ENCODE measurements around the gene STXBP5L.
"Not testable (repeated sequence)": the region's sequence is repeated elsewhere in the genome, so short reads cannot be mapped to it uniquely, and the experiment has no call there.

The STXBP5L gene

DNA sequence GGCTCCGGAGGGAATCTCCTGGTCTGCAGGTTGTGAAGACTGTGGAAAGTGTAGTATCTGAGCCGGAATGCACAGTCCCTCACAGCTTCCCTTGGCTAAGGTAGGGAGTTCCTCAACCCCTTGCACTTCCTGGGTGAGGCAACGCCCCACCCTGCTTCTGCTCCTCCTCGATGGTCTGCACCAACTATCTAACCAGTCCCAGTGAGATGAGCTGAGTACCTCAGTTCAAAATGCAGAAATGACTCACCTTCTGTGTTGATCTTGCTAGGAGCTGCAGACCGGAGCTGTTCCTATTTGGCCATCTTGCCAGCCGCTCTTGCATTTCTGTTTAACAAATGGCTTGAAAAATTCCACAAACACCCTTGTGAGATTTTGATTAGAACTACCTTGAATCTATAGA is 156.1 kb downstream of the STXBP5L start:
- no peak for DNase-seq

DNA sequence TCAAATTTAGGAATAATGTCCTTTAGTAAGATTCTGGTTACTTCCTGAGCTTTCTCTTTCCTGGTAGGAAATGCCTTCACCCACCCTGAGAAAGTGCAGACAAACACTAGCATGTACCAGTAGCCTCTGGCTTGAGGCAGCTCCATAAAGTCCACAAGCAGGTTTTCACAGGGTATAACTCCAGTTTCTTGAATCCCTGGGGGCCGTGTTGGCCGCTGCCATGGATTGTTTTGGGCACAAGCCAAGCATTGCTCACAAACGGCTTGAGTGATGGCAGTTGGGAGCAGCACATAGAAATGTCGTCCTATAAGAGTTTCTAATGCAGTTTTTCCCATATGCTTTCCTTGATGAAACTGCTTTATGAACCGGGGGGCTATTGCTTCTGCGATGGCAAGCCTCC is 164.1 kb downstream of the STXBP5L start:
- no peak for DNase-seq

DNA sequence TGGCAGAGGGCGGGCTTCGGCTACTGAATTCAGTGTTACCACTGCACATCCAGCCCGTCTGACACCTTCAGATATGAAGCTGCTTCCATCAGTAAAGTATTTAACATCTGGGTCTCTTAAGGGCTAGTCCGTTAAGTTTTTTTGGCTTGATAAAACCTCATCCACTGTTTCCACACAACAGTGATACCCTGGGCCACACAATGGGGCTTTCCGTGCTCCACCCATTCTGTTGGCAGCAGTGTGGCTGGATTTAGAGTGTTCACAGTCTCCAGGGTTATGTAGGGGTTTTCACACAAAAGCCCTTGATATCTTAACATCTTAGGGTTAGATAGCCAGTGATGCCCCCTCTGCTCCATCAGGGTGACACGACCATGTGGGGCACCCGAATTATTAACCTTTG is 165.0 kb downstream of the STXBP5L start:
- DNase-seq: no peak

DNA sequence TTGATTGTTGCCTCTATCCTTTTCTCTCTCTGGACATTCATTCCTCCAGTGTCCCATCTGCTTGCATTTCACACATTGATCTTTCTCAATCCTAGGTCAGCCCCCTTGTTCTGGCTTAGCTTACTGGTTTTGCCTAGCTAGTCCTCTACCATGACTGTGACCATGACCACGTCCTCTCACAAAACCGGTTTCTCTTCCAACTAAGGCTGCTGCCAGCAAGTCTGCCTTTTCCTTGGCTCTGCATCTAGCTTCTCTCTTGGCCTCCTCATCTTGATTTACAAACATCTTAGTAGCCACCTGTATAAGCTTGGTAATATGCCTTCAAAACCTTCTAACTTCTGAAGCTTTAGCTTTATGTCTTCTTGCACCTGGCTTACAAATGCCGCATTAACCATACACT is 167.2 kb downstream of the STXBP5L start:
- DNase-seq: no peak

DNA sequence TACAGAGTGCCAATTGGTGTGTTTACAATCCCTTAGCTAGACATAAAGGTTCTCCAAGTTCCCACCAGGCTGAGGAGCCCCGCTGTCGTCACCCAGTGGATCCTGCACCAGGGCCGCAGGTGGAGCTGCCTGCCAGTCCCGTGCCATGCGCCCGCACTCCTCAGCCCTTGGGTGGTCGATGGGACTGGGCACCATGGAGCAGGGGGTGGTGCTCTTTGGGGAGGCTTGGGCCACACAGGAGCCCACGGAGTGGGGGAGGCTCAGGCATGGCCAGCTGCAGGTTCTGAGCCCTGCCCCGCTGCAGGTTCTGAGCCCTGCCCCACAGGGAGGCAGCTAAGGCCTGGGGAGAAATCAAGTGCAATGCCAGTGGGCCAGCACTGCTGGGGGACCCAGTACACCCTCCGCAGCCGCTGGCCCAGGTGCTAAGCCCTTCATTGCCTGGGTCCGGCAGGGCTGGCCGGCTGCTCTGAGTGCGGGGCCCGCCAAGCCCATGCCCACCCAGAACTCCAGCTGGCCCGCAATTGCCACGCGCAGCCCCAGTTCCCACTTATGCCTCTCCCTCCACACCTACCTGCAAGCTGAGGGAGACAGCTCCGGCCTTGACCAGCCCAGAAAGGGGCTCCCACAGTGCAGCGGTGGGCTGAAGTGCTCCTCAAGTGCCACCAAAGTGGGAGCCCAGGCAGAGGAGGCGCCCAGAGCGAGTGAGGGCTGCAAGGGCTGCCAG is 170.5 kb downstream of the STXBP5L start:
- not testable (repeated sequence) for DNase-seq

DNA sequence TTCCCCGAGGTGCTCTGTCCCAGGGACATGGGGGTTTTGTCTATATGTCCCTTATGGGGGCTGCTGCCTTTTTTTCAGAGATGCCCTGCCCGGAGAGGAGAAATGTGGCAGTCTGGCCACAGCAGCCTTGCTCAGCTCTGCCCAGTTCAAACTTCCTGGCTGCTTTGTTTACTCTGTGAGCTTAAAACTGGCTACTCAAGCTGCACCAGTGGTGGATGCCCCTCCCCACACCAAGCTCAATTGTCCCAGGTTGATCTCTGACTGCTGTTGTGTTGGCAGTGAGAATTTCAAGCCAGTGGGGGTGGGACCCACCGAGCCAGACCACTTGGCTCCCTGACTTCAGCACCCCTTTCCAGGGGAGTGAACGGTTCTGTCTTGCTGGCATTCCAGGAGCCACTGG is 188.9 kb downstream of the STXBP5L start:
- DNase-seq: no peak

DNA sequence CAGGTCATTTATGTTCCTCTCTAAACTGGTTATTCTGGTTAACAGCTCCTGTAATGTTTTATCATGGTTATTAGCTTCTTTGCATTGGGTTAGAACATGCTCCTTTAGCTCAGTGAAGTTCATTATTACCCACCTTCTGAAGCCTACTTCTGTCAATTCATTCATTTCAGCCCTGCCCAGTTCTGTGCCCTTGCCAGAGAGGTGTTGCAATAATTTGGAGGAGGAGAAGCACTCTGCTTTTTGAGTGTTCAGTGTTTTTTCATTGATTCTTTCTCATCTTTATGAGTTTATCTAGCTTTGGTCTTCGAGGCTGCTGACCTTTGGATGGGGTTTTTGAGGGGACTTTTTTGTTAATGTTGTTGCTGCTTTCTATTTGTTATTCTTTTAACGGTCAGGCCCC is 203.1 kb downstream of the STXBP5L start:
- DNase-seq: not testable (repeated sequence)

DNA sequence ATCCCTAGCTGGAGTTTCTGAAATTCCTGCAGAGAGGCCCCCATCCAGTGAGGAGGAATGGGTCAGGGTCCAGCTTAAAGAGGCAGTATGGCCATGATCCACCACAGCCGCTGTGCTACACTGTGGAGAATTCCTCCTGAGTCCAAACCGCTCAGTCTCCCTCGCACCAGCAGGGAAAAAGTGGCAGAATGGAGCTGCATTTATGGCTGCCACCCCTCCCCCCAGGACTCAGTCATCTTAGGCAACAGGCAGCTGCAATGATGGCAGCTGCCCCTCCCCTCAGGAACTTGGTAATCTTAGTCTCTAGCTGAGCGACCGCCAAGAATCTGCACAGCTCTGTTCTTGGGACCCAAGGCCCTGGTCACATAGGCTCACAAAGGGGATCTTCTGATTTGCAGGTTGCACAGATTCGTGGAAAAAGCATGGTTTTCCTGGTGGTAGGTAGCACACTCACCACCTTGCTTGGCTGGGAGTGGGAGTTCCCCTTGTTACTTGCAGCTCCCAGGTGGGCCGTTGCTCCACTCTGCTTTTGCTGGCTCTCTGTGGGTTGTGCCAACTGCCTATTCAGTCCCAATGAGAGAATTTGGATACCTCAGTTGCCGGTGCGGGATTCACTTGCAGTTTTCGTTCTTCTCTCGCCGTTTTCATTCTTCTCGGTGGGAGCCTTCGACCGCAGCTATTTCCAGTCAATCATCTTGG is 204.1 kb downstream of the STXBP5L start:
- DNase-seq: no peak

DNA sequence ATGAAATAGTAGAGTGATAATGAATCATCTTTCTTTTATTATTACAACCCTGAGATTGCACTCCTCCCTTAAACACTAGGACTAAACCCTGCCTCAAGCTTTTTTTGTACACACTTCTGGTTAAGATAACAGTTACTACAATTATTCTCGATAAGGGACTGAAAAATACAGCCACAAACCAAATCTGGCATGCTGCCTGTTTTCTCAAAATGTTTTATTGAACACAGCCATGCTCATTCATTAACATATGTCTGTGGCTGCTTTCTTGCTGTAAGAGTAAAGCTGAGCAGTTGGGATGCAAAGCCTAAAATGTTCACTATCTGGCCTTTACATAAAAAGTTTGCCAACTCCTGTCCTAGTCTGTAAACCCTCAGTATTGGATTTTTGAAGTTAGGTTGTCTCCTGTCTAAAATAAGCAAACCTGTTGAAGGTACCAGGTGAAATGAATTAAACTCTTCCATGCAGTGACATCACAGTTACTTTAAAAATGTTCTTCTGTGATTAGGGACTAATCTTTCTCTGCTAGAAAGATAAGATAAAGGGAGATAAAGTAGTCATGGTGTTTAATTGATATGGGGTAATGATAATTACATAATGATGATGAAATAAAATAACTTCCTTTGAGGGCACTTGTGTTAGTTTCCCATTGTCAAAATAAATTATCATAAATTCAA is 218.2 kb downstream of the STXBP5L start:
- DNase-seq: no peak

DNA sequence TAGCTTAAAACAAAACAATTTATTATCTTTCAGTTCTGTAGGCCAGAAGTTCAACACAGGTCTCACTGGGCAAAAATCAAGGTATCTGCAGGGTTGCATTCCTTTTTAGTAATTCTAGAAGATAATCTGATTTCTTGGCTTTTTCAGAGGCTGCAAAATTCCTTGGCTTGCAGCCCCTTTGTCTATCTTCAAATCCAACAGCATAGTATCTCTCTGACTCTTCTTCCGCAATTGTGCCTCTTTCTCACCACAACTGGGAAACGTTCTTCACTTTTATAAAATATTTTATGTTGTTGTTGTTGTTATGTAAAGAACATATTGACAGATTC is 218.7 kb downstream of the STXBP5L start:
- no peak for DNase-seq

DNA sequence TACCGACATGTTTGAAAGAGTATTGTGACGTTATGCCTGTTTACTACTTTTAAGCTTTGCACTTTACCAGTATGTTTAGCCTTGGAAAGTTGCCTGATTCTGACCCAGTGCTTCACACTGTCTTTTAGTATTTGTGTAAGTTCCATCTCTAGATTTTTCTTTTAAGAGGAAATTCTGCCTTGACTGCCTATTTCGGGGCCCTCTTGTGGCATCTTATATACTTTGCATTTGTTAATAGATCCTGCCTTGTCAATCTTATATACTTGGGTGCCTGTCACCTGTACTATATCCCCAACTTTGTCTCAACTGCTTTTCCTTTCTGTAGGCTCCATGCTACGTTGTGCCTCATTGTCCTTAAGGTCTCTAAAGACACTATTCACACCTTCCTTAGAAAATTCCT is 244.6 kb downstream of the STXBP5L start:
- peak; percentile 6 for DNase-seq

DNA sequence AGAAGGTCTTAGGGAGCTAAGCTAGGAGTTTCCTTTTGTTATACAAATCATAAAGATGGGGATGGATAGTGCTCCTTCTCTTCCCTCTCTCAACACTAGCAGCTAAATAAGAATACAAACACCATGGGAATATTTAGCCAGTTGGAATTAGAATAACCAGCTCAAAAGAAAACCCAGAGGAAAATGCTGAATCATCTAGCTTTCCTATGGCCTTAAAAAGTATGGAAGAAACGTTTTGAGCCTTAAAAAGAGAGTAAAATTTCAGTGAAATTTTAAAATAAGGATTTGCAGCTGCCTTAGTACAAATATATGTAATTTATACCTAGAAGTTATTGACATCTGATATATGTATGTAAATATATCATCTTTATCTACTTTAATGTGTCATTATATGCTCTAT is 245.8 kb downstream of the STXBP5L start:
- DNase-seq: no peak

DNA sequence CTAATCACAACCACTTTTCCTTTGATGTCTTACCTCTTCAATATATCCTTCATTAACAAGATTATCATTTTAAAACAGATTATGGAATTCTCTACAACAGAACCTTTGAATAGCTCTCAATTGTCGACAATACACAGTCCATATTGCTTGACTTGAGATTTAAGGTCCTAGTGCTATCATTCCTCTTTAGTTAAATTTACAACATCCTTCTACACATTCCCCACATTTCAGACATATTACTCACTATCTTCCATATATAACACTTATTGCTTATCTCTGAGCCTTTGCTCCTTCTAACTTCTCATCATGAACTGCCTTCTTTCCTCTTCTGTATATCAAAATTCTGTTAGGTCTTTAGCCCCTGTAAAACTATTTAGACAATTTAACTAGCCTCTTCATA is 247.0 kb downstream of the STXBP5L start:
- DNase-seq: no peak

DNA sequence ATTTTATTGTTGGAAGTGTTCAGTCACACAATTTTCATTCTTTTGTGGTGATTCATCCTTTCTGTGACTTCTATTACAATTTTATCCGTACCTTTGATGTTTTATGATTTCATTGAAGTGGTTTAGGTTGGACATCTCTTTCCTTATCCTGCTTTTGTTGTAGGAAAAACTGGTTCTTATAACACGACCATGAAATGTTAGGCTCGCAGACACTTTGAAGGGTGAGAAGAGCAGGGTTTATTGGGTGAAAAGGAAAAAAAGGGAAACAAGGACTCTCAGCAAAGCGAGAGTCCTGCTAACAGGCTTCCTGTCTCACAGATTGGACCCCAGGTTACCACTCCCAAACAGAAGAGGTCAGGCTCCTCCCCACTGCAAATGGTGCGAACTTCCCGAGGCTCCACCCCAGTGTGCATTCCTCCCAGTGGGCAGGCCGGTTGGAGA is 257.4 kb downstream of the STXBP5L start:
- no peak for DNase-seq

DNA sequence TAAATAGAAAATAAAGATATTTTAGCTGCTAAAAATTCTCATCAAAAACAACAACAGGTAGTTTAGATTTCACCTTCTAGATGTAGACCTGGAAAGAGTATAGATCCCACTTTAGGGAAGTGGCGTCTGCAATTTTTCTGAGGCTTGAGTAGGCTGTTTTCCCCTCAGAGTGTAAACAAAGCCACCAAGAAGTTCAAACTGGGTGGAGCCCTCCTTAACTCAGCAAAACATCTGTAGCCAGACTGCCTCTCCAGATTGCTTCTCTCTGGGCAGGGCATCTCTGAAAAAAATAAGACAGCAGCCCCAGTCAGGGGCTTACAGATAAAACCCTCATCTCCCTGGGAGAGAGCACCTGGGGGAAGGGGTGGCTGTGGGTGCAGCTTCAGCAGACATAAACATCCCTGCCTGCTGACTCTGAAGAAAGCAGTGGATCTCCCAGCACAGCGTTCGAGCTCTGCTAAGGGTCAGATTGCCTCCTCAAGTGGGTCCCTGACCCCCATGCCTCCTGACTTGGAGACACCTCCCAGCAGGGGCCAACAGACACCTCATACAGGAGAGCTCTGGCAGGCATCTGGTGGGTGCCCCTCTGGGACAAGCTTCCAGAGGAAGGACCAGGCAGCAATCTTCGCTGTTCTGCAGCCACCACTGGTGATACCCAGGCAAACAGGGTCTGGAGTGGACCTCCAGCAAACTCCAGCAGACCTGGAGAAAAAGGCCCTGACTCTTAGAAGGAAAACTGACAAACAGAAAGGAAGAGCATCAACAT is 259.6 kb downstream of the STXBP5L start:
- peak; percentile 1 for DNase-seq

DNA sequence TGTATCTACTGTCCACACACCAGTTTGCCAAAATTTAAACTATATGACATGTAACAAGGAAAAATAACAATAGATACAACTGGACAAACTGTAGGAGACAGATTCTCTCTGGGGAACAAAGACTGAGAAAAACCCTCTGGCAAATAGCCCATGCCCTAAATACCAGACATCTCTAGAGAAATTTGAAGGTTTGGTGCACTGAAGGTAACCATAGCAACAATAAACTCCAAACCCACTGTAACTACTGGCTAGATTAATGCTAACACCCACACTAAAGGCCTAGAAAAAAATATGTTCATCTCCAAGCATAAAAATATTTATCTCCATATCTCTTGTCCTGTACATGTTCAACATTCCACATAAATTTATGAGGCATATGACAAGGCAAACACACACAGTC is 267.1 kb downstream of the STXBP5L start:
- no peak for DNase-seq

DNA sequence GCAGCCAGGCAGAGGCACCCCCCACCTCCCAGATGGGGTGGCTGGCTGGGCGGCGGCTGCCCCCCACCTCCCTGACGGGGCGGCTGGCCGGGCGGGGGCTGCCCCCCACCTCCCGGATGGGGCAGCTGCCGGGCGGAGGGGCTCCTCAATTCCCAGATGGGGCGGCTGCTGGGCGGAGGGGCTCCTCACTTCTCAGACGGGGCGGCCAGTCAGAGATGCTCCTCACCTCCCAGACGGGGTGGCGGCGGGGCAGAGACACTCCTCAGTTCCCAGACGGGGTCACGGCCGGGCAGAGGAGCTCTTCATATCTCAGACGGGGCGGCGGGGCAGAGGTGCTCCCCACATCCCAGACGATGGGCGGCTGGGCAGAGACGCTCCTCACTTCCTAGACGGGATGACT is 282.6 kb downstream of the STXBP5L start:
- DNase-seq: not testable (repeated sequence)

DNA sequence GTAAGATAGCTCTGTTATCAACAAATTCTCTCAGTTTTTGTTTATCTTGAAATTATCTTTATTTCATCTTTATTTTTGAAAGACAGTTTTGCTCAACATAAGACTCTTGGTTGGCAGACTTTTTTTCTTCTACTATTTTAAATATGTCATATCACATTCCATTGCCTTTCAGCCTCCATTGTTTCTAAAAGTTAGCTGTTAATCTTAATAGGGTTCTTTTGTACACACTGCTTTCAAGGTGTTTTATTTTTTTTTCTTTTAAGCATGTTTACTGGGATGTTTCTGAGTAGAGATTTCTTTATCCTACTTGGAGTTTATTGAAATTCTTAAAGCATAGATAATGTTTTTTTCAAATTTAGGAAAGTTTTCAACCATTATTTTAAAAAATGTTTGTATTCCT is 294.6 kb downstream of the STXBP5L start:
- no peak for DNase-seq

DNA sequence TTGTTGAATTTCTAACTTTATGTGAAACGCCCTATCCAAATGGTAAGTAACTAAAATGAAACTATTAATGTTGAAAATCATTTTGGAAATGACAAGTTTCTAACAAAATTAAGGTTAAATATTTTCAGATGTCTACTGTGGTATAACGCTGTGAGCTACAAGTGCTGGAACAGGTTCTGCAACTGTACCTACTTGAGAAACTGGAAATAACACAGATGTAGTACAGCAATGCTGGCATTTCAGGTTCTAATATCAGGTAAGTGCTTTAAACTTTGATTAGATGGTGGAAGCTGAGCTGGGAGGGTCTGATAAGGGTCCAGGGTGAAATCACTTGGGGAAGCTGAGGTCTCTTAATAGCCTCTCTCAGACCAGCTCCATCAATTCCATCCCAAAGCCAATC is 315.1 kb downstream of the STXBP5L start:
- no peak for DNase-seq

DNA sequence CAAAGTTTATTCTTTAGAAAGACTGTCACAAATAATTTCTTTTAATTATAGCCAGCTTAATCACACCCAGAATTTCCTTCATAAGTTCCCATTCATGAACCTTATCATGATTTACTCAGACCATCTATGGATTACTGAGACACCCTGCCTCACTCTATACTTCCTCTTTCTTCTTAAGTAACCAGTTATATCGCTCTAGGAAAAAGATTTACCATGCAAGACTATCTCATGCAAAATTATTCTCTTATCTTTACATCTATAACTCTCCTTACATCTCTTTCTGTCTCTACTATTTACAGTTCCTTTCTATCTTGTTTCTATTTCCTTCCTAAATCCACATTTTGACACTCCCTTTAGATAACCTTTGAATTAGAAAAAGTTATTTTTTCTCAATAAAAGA is 321.0 kb downstream of the STXBP5L start:
- DNase-seq: peak; percentile 30

DNA sequence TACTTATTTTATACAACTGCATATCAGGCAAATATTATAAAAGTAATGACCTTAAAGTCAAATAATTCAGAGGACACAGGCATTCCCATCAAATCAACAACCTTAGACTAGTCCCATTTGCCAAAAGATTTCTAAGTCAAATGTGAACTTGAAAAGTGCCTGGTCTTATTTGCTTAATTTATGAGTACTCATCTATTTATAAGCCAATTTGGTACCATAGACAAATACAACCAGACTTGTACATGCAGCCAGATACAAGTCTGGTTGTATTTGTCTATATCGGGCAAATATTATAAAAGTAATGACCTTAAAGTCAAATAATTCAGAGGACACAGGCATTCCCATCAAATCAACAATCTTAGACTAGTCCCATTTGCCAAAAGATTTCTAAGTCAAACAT is 322.2 kb downstream of the STXBP5L start:
- DNase-seq: not testable (repeated sequence)

DNA sequence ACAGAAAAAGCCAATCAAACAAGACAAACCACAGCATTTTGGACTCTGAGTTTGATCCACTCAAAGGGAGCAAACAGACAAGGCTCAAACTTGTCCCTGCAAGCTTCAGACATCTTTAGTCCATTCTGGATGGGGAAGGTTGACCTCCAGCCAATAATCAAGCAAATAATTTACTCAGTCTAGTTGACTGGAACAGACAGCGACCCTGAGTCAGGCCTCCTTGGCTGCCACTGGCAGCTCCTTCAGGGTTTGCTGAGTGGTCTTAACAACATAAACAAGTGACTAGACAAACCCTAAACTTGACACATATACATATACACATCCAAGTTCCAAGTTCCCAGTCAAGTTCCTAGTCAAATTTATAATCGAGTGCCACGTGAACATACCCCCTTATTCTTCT is 323.9 kb downstream of the STXBP5L start:
- DNase-seq: no peak
